Rectal smooth muscle tissue (tissue), 1 donor: ENCODE data around the gene OTUB2.

Experiments
- H3K27ac ChIP-seq: one replicate; pipeline ENCODE4 v1.7.0; 2013; ENCODE audit warnings: low read depth, low read length, inconsistent platforms
- H3K27me3 ChIP-seq: one replicate; pipeline ENCODE4 v1.7.0; 2013; ENCODE audit warnings: low read length; ENCODE audit not compliant: control insufficient read depth, insufficient read depth
- H3K36me3 ChIP-seq: one replicate; pipeline ENCODE4 v1.7.0; 2013; ENCODE audit warnings: low read length; ENCODE audit not compliant: control insufficient read depth, insufficient read depth
- H3K4me1 ChIP-seq: one replicate; pipeline ENCODE4 v1.7.0; 2013; ENCODE audit warnings: low read length; ENCODE audit not compliant: control insufficient read depth, insufficient read depth
- H3K4me3 ChIP-seq: one replicate; pipeline ENCODE4 v1.7.0; 2013; ENCODE audit warnings: low read length
- H3K9ac ChIP-seq: one replicate; pipeline ENCODE4 v1.7.0; 2013; ENCODE audit warnings: low read length

The OTUB2 gene

DNA sequence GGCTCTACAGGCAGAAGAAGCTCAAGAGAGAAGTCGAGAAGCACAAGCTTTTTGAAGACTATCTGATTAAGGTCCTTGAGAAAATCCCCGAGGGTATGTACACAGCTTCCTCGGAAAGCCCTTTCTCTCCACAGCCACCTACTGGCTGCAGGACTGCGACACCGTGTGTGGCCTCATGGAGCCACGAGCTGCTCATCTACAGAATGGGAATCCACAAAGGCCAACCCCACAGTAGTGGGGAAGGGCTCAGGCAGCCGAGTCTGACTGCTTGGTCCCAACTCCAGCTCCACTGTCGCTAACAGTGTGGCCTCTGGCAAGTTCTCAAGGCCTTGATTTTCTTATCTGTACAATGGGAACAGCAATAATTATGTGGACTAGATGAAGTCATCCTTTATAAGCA, 26.6 kb upstream of the OTUB2 start:
- peaks cover 4% of the 10 kb centered on the region for H3K27me3 ChIP-seq
- no peak overlapping the region for H3K9ac ChIP-seq
- H3K4me3 ChIP-seq: no peak overlapping the region
- H3K4me1 ChIP-seq: peaks cover 24% of the 10 kb centered on the region
- no peaks in the 10 kb centered on the region for H3K36me3 ChIP-seq
- no peak overlapping the region for H3K27ac ChIP-seq

DNA sequence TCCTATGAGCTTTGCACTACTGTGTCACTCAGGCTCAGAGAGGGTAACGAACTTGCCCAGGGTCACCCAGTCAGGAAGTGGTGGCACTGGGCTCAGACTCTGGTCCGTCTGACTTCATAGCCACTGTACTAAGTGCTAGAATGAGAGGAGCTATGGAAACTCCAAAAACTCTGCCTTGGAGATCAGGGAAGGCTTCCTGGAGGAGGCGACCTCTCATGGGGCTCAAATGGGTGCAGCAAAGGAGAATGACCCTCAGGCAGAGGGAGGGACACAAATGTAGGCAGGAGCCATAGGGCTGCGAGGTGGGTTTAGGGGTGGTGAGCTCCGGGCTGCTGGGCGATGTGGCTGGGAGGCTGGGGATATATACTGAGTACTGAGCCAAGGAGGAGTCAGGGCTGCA, 25.9 kb upstream of the OTUB2 start:
- Histone ChIP-seq H3K4me1 (peaks cover 18% of the 10 kb centered on the region), H3K27ac (no peak overlapping the region), H3K36me3 (no peaks in the 10 kb centered on the region), H3K4me3 (no peak overlapping the region), H3K9ac (no peak overlapping the region), H3K27me3 (peaks cover 4% of the 10 kb centered on the region)

DNA sequence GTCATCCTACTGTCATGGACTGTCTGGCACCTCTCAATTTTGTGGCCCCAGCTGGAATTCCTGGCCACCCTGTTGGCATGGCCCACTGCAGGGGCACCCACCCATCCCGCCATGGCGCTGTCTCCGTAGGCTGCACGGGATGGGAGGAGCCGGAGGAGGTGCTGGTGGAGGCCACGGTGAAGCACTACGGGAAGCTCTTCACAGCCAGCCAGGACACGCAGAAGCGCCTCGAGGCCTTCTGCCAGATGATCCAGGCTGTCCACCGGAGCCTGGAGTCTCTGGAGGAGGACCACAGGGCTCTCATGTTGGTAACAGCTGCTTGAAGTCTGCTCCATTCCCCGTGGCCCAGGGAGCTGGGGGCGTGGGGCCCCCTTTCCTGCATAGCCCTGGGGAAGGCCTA, 25.1 kb upstream of the OTUB2 start:
- Histone ChIP-seq H3K4me1 (peaks cover 12% of the 10 kb centered on the region), H3K9ac (no peak overlapping the region), H3K27ac (peak overlapping the region; percentile 61), H3K36me3 (no peaks in the 10 kb centered on the region), H3K4me3 (no peak overlapping the region), H3K27me3 (peaks cover under 1% of the 10 kb centered on the region)

- no peaks in the 10 kb centered on the region for H3K36me3 ChIP-seq
- peak overlapping the region; percentile 61 for H3K27ac ChIP-seq
- H3K4me3 ChIP-seq: peak overlapping the region; percentile 44
- peaks cover 12% of the 10 kb centered on the region for H3K4me1 ChIP-seq
- H3K27me3 ChIP-seq: no peaks in the 10 kb centered on the region
- no peak overlapping the region for H3K9ac ChIP-seq
Observed at GRCh38 chr14:94001501-94002396, 24.4 kb upstream of the OTUB2 start.

GRCh38 chr14:94003397-94003796, 22.7 kb upstream of the OTUB2 start:
- Histone ChIP-seq H3K4me1 (peaks cover 12% of the 10 kb centered on the region), H3K36me3 (no peaks in the 10 kb centered on the region), H3K4me3 (no peak overlapping the region), H3K27ac (no peak overlapping the region), H3K9ac (no peak overlapping the region), H3K27me3 (no peaks in the 10 kb centered on the region)

- Histone ChIP-seq H3K36me3 (no peaks in the 10 kb centered on the region), H3K27me3 (no peaks in the 10 kb centered on the region), H3K9ac (no peak overlapping the region), H3K4me3 (no peak overlapping the region), H3K4me1 (peaks cover 12% of the 10 kb centered on the region), H3K27ac (no peak overlapping the region)
Observed at GRCh38 chr14:94004015-94004414, 22.1 kb upstream of the OTUB2 start.

GRCh38 chr14:94005324-94006073, 20.6 kb upstream of the OTUB2 start:
- no peak overlapping the region for H3K9ac ChIP-seq
- no peaks in the 10 kb centered on the region for H3K27me3 ChIP-seq
- H3K27ac ChIP-seq: no peak overlapping the region
- H3K36me3 ChIP-seq: no peaks in the 10 kb centered on the region
- H3K4me3 ChIP-seq: no peak overlapping the region
- peaks cover 12% of the 10 kb centered on the region for H3K4me1 ChIP-seq

DNA sequence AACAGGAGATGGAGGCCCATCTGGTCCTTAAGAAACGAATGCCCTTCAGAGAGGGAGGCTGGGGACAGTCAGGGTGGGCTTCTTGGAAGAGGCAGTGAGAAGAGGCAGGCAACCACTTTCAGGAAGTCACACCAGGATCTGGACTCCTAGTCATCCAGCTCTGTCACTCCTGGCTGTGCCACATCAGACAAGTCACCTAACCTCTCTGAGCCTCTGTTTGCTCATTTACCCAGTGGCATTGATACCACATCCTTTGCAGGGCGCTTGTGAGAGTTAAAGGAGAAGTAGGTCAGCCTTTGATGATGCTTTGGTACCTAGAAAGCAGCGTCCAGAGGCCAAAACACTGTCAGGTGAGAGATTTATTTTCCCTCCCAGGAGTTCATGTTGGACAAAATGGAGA, 17.9 kb upstream of the OTUB2 start:
- Histone ChIP-seq H3K9ac (no peak overlapping the region), H3K4me1 (no peaks in the 10 kb centered on the region), H3K27ac (no peak overlapping the region), H3K36me3 (no peaks in the 10 kb centered on the region), H3K4me3 (no peak overlapping the region), H3K27me3 (no peaks in the 10 kb centered on the region)

DNA sequence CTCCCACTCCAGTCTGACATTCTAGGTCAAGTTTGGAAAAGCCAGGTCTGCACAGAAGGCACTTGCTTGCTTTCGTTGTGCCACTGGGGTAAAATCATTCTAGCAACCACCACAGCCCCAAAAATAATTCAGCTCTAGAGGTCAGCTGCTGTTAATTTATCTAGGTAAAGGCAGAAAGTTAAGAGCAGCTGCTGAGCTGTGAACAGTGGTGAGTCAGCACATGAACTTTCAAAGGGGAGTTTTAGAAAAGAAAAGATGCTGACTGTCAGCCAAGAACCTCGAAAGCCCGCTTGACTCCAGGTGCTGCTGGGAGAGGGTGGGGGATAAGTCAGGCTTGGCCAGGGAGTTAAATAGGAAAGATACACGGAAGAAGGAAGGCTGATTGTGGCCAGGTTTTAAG, 16.4 kb upstream of the OTUB2 start:
- no peaks in the 10 kb centered on the region for H3K27me3 ChIP-seq
- no peak overlapping the region for H3K27ac ChIP-seq
- H3K4me3 ChIP-seq: no peak overlapping the region
- no peaks in the 10 kb centered on the region for H3K36me3 ChIP-seq
- H3K9ac ChIP-seq: no peak overlapping the region
- no peaks in the 10 kb centered on the region for H3K4me1 ChIP-seq

GRCh38 chr14:94010625-94011024, 15.5 kb upstream of the OTUB2 start:
- H3K36me3 ChIP-seq: no peaks in the 10 kb centered on the region
- H3K27me3 ChIP-seq: no peaks in the 10 kb centered on the region
- no peak overlapping the region for H3K27ac ChIP-seq
- H3K4me1 ChIP-seq: no peaks in the 10 kb centered on the region
- H3K4me3 ChIP-seq: no peak overlapping the region
- no peak overlapping the region for H3K9ac ChIP-seq

DNA sequence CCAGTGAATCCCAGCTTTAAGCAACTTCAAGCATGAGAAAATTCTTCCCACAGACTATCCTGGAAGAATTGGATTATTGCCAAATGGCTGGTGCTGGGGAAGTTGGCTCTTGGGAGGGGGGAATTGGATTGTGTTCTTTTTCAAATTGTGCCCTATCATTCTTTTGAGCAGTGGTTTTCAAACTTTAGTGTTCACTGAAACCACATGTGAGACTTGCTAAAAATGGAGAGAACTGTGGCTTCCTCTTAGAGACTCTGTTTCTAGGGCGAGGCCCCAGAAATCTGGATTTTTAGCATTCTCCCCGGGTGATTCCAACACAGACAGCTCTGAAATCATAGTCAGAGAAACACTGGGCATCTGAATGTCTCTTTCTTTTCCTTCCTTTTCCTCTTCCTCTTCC, 14.3 kb upstream of the OTUB2 start:
- no peak overlapping the region for H3K9ac ChIP-seq
- no peak overlapping the region for H3K27ac ChIP-seq
- H3K27me3 ChIP-seq: no peaks in the 10 kb centered on the region
- H3K36me3 ChIP-seq: no peaks in the 10 kb centered on the region
- no peaks in the 10 kb centered on the region for H3K4me1 ChIP-seq
- H3K4me3 ChIP-seq: no peak overlapping the region

DNA sequence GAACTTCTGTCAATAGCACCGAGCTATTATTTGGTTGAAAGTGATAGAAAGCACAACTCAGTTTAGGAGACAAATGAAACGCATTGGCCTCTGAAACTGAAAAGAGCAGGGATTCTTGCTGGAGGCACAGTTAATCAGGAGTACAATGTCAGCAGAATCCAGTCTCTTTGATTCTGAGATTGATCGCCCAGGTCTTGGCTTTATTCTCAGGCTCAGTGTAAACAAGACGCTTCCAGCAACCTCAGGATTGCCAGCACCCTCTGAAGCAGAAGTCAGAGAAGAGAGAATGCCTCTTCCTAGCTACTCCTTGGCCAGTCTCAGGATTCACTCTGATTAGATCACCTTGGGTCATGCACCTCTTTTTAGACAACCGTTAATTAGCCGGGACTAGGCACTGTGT, 11.8 kb upstream of the OTUB2 start:
- H3K27ac ChIP-seq: no peak overlapping the region
- H3K27me3 ChIP-seq: no peaks in the 10 kb centered on the region
- H3K36me3 ChIP-seq: no peaks in the 10 kb centered on the region
- H3K9ac ChIP-seq: no peak overlapping the region
- no peak overlapping the region for H3K4me3 ChIP-seq
- H3K4me1 ChIP-seq: no peaks in the 10 kb centered on the region
